Stimulated activated CD8-positive, alpha-beta memory T cell treated with anti-CD3 and anti-CD28 coated beads, Interleukin-12 subunit alpha, Interleukin-12 subunit beta, amount 100 ng/mL, for 24 hours (primary cell): Measurements from ENCODE around the gene N4BP2.

Experiments
- DNase-seq: peaks from one replicate; pipeline ENCODE4 v3.0.0-alpha.2; 2020; ENCODE audit errors: extremely low read depth

The N4BP2 gene

DNA sequence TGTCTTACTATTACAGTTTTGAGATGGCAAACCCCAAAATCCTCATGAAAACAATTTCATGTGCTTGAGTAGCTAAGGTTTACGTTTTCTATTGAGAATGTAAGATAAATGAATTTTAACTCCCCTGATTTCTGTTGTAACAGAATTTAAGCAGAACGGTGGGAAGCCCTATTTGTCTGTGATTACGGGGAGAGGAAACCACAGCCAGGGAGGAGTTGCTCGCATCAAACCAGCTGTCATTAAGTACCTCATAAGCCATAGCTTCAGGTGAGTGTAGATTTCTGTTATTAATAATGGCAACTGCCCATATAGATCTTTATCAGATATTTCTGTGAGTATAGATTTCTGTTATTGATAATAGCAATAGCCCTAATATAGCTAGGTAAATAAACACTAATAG lies 96.0 kb downstream of the N4BP2 start:
- DNase-seq, result no peak

DNA sequence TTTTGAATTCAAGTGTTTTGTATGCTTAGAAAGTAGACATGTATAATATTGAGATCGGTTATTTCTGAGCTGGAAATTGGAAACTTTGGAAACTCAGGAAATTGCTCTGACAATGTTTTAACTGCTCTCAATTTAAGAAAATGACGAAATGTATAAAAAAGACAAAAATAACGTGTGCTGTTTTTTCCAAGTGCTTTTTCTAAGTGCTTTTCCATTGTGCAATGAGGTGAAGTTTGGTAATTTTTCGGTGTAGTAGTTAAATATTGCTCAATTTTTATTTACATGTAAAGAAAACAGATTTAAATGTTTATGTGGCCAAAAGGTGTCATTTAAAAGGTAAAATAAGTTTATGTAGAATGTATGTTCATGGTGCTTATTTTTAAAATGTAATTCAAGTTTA lies 100.8 kb downstream of the N4BP2 start:
- DNase-seq, result no peak

DNA sequence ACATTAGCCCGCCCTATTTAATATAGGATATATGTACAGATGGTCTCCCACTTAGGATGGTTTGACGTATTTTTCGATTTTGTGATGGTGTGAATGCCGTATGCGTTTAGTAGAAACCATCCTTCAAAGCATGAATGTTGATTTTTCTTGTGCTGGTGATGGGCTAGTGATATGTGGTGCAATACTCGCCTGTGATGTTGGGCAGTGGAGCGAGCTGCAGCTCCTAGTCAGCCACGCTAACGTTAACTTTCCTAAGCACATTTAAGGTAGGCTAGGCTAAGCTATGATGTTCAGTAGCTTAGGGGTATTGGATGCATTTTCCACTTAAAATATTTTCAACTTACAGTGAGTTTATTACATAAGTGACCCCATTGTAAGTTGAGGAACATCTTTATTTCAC lies 103.6 kb downstream of the N4BP2 start:
- DNase-seq, result no peak

DNA sequence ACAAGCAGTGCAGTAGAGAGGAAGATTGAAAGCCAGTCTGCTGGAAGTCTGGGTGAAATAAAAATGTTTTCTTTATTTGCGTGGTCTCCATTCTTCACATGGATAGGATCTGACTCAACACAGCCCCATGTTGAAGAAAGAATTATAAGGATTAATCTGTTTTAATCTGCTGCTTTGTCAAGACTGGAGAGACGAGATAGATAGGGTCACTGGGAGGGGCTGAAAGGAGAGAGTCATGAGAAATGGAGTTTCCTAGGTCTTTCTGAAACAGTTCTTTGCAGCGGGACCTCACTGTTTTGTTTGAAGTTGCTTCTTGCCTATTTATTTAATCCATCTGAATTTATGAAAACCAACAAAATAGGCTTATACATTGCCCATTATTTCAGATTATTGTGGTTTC lies 107.8 kb downstream of the N4BP2 start:
- no peak for DNase-seq

DNA sequence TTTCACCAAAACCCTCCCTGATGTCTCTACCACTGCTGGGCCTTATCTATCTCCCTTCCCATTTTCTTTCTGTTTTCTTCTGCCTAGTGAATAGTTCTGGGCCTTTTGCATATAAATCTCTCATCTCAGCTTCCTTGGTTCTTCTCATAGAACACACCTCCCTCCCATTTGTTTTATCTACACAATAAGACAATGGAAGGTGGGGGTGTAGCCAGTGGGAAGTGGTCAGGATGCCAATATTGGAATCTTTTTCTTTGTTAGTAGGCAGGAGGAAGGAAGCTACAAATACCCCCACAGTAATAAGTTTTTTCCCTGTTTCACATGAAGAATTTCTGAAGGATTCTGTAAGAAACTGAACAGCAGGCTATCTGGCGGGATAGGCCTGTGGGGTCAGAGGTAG lies 109.3 kb downstream of the N4BP2 start:
- DNase-seq, result no peak

DNA sequence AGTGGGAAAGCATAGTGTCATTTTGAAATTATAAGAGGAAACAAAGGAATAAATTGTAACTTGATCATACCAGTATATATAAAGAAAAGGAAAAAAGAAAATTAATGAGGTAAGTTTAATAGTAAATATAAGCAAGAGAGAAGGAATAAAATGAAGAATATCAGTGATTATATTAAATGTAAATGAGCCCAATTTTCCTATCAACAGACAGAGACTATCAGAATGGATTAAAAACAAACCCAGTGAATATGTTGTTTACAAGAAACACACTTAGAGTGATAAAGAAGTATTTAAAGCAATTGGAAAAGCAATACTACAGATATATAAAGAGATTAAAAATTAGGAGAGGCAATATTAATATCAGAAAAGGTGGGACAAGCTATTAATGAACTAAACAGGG lies 111.4 kb downstream of the N4BP2 start:
- DNase-seq, result no peak

DNA sequence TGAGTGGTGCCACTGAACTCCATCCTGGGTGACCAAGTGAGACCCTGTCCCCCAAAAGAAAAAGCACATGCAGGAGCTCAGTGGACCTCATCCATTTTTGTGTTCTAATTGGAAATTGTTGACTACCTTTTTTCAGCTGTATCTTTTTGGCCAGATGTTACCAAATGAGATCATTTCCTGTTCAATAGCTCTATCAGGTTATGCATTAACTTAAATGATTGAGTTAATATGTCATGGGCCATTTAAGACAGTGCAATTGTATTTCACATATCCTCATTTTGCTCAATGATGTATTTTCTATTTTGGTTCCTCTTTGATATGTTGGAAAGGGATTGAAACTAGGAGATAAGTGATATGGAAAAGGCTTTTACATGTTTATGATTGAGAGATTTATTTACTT lies 113.9 kb downstream of the N4BP2 start:
- DNase-seq, result no peak

DNA sequence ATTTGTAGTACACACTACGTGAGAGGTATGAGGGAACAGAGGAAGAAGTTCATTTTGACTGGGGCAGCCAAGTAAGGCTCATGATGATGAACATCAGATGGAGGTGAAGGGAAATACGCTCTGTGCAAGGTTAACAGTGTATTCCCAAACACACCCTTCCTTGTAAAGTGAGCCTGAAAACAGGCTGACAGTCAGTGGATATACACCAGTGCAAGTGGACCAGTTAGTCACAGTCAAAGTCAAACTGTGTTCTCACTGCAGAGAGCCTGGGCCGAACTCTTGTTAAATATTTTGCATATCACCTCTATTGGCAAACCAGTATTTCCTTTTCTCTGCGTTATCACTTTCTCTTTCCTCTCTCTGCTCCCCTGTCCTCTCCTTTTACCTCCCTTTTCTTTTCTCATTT lies 116.8 kb downstream of the N4BP2 start:
- no peak for DNase-seq

DNA sequence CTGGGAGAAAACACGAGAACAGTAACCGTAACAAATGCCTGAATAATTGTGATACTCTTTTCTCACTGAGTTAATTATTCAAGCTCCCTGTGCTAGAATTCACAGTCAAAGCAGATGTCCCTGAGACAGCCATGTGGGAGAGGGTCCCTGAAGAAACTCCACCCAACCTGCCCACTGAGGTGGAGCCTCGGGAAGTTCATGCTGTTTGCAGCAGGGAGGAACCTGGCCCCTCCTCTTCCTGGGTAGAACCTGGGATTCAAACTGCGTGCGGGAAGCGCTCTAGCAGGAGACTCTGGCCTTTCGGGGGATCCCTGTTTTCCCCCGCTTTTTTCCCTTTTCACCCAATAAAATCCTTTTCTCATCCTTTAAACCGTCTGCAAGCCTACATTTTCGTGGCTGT lies 120.0 kb downstream of the N4BP2 start:
- no peak for DNase-seq

DNA sequence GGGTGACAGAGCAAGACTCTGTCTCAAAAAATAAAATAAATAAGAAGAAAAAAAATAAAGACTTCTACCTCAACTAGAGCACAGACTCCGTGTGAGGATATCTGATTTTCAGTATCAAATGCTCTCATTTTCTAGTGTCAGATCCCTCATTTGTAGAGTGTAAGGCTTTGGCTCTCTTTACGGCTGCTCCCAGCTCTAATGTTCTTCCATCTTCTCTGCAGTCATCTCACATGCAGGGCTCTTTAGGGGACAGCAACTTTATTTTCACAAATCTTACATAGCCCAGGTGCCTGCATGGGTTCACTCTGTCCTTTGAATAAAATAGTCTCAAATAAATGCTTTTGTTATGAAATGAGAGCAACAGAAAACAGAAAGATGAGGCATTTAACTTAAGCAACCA lies 120.9 kb downstream of the N4BP2 start:
- no peak for DNase-seq

DNA sequence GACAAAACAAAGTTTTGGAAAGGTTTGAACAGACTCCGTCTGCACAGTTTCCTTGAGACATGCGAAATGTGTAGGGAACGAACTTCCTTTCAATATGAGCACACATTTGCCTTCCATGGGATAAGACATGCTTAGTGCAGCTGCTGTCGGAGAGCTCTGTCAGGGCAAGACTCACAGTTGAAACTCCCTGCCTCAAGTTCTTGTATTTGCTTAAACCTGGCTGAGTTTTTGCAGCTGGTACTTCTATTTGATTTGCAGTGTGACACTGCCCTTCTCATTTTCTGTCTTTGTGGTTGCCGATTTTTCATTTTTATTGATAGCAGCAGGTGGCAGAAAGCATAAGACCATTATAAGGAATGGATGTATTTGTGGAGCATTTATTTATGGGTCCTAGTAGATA lies 122.0 kb downstream of the N4BP2 start:
- no peak for DNase-seq

DNA sequence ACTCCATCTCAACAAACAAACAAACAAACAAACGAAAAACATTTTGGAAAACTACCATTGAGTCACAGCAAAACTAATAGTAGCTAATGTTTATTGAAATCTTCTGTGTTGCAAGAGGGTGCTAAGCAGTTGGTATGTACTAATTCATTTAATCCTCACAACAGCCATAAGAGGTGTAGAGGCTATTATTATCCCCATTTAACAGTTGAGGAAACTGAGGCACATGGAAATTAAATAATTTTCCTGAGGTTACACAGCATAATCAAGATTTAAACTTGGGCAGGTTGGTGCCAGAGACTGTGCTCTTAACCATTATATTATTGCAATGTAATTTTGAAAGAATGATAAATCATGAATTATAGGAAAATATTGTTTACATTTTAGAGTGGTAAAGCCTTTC lies 122.7 kb downstream of the N4BP2 start:
- DNase-seq, result no peak

DNA sequence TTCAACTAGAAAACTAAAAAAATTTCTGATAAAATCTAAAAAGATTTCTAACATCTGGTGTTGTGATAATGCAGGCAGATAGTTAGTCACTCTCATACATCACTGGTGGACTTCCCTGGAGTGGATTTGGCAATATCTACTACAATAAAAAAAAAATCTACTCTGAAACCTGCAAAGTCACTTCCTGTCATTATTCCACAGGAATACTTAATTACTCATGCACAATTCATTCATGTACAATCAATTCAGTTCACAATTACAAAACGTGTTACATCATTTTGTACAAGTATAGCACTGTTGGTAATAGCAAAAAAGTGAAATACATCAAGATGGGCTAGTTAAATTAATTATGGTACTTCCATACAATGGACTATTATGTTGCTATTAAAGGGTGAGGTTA lies 123.7 kb downstream of the N4BP2 start:
- DNase-seq, result no peak

DNA sequence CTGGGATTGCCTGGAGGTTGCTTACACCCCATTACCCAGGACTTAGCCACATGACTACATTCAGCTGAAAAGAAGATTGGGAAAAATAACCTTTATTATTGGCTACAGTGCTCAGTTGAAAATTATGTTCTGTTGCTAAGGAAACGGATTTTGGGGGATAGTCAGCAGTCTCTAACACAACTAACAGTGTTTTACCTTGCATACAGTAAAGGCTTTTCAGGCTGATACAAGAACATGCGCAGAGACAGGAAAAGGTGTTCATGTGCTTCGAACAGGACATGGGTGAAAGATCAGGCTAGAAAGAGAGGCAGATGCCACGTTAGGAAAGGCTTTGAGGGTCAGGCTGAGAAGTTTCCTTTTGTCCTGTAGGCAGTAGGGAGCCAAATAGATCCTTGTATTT lies 125.4 kb downstream of the N4BP2 start:
- DNase-seq, result no peak

DNA sequence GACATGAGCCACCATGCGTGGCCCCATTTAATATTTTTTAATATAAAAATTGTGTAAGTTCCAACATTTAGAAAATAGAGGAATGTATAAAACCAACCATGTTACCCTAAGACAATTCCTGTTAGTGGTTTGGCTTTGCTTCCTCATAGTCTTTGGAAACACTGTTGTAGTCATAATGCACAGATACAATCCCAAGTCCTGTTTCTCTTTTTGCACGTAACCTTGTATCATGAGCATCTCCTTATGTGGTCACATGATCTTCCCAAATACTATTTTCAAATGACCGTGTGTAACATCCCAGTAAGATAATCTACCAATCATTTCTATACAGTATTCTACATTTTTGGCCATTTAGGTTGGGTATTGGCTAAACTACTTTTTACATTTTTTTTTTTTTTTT lies 126.3 kb downstream of the N4BP2 start:
- no peak for DNase-seq

DNA sequence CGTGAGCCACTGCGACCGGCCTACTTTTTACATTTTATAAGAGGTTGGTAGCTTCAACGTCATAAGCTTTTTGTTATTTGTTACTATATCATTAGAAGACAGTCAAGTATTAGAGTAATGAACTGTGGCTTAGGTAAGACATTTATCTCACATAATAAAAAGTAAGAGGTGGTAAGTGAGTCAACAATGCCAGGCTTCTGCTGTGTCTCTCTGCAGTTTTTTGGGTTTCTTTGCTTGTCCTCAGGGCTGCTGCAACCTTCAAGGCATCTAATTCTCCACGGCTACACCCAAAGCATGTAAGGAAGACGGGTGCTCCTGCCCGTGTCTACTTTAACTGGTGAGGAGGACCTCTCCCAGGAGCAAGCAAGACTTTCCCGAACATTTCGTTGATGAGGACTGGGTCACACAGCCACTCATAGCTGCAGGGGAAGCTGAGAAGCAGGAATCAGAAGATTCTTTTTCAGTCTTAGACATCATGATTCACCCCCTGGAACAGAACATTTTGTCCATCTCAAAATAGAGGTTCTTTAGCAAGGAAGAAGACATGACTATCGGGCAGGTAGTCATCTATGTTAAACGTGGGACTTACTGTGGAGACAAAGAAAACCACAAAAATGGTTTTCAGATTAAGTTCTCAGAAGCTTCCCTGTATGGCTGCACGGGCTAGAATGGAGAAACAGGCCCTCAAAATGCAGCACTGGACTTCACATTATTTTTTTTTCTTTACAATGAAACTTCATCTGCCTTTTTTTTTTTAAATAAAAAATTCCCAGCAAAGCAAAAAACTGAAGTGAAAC lies 127.2 kb downstream of the N4BP2 start:
- DNase-seq, result no peak

DNA sequence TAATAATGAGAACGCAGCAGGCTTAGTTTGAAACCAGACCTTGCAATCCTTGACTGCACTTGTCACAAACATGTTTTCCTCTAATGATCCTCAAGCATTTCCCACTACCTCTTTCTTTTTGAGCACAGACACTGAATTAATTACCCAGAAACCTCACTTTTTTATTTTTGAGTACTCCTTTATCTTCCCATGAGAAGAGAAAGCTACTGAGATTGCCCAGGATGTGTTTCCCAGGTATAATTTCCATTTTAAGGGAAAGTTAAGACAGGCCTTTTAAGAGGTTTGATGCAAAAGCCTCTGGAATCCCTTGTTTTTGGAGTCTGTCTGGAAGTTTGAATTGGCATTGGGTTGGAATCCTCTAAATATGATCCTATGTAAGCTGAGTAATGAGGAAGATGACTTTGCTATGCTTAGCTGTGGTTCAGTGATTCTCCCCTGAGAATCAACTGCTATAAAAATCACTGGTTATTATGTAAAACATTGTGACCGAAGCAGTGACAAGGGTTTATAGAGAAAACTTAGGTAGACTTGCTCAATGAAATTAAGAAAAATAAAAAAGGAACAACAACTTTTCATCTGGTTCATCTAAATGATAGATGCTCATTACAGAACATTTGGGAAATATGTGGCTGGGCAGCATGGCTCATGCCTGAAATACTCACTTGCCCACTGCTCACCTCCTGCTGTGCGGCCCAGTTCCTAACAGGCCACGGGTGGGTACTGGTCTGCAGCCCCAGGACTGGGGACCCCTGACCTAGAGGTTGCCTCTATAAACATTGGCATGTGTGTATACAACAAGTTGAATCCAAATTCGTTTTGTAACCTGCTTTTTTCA lies 129.4 kb downstream of the N4BP2 start:
- no peak for DNase-seq

DNA sequence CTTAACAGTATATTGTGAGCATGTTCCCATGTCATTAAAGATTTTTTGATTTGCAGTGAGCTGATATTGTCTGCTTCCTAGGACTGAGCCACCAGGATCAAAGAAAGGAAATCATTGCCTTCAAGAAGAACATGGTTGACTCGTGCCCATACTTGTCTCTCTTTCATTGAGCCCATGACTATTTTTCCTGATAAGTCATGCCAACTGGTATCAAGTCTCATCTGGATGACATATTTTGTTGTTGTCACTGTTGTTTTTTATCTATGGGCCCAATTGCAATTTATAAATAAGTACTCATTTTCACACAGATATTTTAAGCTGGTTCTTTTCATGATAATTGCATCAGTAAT lies 130.0 kb downstream of the N4BP2 start:
- DNase-seq, result no peak

DNA sequence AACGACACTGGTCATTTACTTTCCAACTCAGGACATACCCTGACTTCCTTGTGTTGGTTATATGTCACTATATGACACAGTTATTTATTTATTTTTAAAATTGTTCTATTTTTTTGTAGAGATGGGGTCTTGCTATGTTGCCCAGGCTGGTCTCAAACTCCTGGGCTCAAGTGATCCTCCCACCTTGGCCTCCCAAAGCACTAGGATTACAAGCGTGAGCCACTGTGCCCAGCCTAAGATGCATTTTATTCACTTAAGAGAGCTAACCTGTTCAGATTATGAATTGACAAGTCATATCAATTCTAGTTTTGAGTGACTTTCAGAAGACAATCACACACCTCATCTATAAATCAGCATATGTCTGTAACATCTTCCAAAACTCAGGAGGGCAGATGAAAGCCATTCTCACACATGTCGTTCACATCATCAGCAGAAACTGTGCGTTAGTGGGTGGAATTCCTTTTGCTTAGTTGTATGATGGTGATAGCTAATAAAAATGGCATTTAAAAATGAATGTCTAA lies 130.8 kb downstream of the N4BP2 start:
- no peak for DNase-seq

DNA sequence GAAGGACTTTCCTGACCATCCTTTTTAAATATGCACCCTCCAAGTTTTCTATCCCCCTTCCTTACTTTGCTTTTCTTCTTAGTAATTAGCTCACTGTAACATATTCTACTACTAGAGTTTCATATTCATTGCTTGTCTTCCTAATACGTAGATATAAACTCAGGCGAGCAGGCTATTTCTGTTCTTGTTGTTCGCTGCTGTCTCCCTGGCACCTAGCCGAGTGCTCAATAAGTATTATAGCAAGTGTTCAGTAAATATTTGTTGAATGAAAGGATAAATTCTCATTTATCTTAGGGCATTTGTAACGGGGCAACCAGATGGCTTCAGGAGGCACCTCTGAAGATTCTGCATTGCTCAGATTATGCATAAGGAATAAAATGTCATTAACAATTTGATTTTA lies 133.4 kb downstream of the N4BP2 start:
- DNase-seq, result no peak

DNA sequence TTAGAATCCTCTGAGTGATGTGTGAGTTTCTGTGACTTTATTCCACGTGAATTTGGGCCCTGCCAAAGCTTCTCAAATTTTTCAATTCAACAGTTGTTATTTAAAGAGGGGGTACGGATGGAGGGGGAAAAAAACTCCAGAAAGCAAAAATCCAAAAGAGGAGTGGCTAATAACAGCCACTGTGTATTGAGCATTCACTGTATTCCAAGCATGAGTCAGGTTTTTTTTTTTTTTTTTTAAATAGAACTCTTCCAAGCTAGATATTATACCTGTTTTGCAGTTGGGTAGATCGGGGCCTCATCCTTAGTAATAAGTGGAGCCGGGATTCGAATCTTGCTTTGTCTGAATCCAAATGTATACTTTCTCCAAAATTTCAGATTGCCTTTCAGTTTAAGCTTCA lies 133.8 kb downstream of the N4BP2 start:
- no peak for DNase-seq

DNA sequence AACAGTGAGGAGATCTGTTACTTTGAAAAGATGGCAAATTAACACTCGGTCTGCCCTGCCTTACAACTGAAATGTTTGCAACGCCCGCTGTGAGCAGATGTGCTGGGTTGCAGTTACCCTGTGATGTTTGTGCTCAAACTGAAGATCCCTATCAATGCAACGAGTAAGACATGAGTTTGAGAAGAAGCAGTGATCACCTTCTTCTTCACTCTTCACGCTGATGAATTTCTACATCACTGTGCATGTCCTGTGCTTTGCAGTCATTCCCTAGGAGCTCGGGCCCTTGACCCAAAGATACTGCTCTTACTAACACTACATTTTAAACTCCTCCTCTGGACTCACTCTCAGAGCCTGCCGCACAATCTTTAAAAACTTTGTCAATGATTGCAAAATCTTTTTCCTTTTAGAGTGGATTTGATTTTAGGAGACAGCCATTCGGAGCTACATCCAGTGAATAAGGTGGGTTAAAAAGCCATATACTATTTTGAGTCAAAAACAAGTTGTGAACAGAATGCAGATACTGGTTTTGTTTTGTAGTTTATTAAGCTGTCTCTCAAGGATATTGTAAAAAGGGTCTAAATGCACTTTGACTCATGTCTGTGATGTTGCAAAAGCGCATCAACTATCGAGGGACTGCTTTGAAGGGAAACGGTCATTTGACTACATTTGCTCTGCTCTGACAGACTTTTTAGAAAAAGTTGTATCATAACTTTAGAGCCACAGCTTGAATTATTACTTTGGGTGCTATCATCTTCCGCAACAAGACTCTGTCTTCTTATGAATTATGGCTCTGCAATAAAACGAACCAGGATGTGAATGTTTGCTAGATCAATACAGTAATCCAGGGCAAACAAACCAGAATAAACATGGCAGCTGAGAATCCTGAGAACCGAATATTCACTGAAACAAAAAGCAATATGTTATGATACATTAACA lies 134.5 kb downstream of the N4BP2 start:
- no peak for DNase-seq
